ENCODE measurements around the gene ATP10D. TPM values are rescaled to one million over a fixed set of nuclear protein-coding genes. Genes with fewer than 3 reads are reported as not detected.

ATP10D gene
- total and polyA plus RNA-seq, 2 donors (not counting 3 experiments of a cell fraction or from before 2014, with no cell fraction given) = 34.1 to 40.2 TPM

- TF ChIP-seq EZH2 (IDR thresholded peaks at IDR 0.05; ENCODE audit: borderline replicate concordance, low read depth, low read length, severe bottlenecking) = no peak
- no peak for TF ChIP-seq POLR2AphosphoS5 (IDR thresholded peaks at IDR 0.05; ENCODE audit: insufficient read depth, low read depth, low read length)
- no peak for TF ChIP-seq GATA2 (IDR thresholded peaks at IDR 0.05; ENCODE audit: insufficient read depth, insufficient read length, low read depth, low read length)
- TF ChIP-seq MAX (IDR thresholded peaks at IDR 0.05; ENCODE audit: insufficient read depth, insufficient read length) = no peak
- no peak for TF ChIP-seq FOS (IDR thresholded peaks at IDR 0.05; ENCODE audit: borderline replicate concordance, insufficient read depth, low read length)
- no peak for TF ChIP-seq CTCF (IDR thresholded peaks at IDR 0.05; ENCODE audit: extremely low read depth in 1 of 2, insufficient read depth in 1 of 2, low read depth in 1 of 2, low read length in 2 of 2)
- TF ChIP-seq POLR2A (IDR thresholded peaks at IDR 0.05; ENCODE audit: low read depth, low read length) = no peak
- no peak for TF ChIP-seq JUN (IDR thresholded peaks at IDR 0.05; ENCODE audit: borderline replicate concordance, insufficient read depth, insufficient read length, low read depth)
- no peak overlapping the region for H3K27ac ChIP-seq (ENCODE audit: insufficient read depth, low read depth, low read length)
- H3K9me3 ChIP-seq (replicated peaks; ENCODE audit: control insufficient read depth, insufficient read depth, low read length) = no peaks in the 10 kb centered on the region
- FAIRE-seq (no peak), DNase-seq (ENCODE audit: low read depth, low spot score) (no peak)
- no peaks in the 10 kb centered on the region for H3K4me1 ChIP-seq (ENCODE audit: control insufficient read depth, extremely low read depth, insufficient read depth, low read length)
- dilution Hi-C loops (cut with MboI; ENCODE audit: extremely low pct_ligation_motif_present, low sequenced_read_pairs) = no loop called here
- no peak overlapping the region for H3K9ac ChIP-seq (replicated peaks; ENCODE audit: extremely low read depth, insufficient read depth, low read length)
- no peaks in the 10 kb centered on the region for H3K79me2 ChIP-seq (ENCODE audit: control insufficient read depth, insufficient read depth, low read length)
- no peak overlapping the region for H3K4me2 ChIP-seq (ENCODE audit: insufficient read depth, low read length)
- BruUV-seq (replicated peaks) = no TSS peak
- no peaks in the 10 kb centered on the region for H3K27me3 ChIP-seq (ENCODE audit: control insufficient read depth in 2 of 2, insufficient read depth in 2 of 2, low read length in 2 of 2)
- no peak overlapping the region for H2AFZ ChIP-seq (ENCODE audit: low read depth, low read length)
- intact Hi-C loops (cut with micrococcal nuclease) = no loop called here
- H4K20me1 ChIP-seq (replicated peaks; ENCODE audit: control insufficient read depth, extremely low read depth, insufficient read depth, low read length) = no peaks in the 10 kb centered on the region
- H3K9me1 ChIP-seq (replicated peaks; ENCODE audit: control insufficient read depth, extremely low read depth, insufficient read depth, low read length) = no peaks in the 10 kb centered on the region
- H3K4me3 ChIP-seq (replicated peaks in 1 of 3; ENCODE audit: insufficient read depth in 1 of 3, low read depth in 1 of 3, low read length in 3 of 3) = no peak overlapping the region
- POLR2A ChIA-PET = no interaction called here
- H3K36me3 ChIP-seq (ENCODE audit: control insufficient read depth in 2 of 2, extremely low read depth in 1 of 2, insufficient read depth in 2 of 2, low read length in 2 of 2) = no peaks in the 10 kb centered on the region
- CTCF ChIA-PET = interaction anchor here (1.3 kb wide), 1 partner anchor 12 kb away, joined by 5 read pairs; no protein-coding TSS in a partner anchor
These were observed 156.7 kb downstream of the ATP10D start for GRCh38 chr4:47641755-47642154.
